GM15510 (cell line): ENCODE data around the gene SLPI.

Experiments
- POLR2A ChIP-seq: IDR thresholded peaks from 3 replicates; pipeline ENCODE4 v1.6.1; 2011; ENCODE audit warnings: borderline replicate concordance; ENCODE audit not compliant: insufficient read length; ENCODE audit errors: extremely low read depth

SLPI gene

DNA sequence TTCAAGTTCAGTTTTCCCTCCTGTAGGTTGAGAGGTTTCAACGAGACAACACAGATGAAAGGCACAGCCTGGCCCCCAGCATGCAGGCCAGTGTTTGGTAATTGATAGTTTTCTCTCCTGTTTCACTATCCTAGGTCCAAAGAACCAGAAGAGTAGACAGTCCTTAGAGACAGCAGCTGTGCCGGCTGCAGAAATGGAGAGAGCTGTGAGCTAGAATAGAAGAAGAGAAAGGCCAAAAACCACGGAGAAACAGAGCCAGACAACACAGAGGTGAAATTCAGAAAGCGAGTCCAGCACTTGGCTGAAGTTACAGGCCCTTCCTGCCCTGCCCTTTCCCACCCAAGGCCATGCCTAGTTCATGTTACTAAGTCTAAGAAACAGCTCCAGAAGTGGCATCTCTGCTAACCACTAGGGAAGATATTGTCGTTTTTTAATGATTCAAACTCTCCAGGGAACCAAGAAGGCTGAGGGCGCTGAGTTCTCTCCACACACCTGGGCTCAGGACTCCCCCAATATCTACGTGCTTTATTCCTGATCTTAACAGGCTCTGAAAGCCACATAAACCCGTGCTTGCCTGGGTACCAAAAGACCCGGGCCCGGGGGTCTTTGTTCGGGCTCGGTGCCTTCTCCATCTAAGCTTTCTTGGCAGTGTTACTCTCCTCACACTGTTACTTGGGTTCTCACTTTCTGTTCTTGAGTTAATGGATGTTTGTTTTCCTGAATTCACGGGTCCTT is 35.7 kb upstream of the SLPI start:
- no peak for TF ChIP-seq POLR2A

DNA sequence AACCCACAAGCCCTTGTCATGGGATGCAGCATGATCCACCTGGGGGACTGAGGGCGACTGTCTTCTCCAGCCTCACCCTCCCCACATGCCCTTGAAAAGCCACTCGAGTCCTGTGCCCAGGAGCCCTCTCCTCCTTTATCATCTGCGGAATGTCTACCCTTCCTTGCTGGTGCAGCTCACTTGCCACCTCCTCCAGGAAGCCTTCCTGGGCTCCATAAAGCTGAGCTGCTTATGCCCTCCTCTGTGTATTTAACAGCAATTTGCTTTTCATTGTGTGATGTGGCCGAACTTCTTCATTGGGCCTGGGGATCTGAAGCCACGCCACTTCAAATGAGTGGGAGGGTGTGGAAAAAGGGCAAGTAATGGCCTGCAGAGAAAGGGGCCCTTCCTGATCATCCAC is 34.5 kb upstream of the SLPI start:
- no peak for TF ChIP-seq POLR2A

DNA sequence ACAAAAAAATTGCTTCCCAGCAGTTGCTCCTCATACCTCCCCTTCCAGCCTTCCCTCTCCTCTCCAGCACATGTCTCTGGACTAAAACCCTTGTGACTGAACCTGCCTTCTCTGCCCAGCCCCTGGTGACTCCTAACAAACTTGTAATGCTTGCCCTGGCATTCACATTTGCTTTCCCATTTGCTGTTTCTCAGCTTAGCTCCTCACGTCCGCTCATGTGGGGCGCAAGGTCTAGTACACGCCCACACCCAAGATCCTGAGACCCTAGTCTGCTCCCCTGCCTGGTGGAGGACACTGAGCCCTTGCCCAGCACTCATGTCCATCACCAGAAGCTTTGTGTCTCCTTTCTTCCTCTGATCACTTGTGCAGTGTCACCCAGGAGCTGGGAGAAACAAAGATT is 34.0 kb upstream of the SLPI start:
- TF ChIP-seq POLR2A = no peak

DNA sequence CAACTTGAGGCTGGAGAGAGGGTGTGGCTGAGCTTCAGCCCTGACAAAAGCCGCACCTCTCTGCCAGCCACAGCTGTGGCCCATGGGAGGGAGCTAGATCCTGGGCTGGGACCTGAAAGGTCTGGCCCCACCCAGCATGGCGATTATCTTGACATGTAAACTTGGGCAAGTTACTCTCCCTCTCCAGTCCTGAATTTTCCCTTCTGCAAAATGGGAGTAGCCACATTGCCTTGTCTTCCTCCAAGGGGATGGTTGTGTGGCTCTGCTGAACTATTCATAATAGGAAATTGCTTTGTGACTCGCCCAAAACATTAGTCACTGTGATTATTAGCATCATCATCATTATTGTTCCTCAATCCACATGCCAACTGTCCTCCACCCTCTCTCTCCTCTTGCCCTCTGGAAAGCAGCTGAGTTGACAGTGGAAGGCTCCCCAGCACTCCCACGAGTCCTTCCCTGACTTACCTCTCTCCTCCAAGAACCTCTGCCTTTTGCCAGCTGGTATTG is 29.2 kb upstream of the SLPI start:
- TF ChIP-seq POLR2A = no peak

DNA sequence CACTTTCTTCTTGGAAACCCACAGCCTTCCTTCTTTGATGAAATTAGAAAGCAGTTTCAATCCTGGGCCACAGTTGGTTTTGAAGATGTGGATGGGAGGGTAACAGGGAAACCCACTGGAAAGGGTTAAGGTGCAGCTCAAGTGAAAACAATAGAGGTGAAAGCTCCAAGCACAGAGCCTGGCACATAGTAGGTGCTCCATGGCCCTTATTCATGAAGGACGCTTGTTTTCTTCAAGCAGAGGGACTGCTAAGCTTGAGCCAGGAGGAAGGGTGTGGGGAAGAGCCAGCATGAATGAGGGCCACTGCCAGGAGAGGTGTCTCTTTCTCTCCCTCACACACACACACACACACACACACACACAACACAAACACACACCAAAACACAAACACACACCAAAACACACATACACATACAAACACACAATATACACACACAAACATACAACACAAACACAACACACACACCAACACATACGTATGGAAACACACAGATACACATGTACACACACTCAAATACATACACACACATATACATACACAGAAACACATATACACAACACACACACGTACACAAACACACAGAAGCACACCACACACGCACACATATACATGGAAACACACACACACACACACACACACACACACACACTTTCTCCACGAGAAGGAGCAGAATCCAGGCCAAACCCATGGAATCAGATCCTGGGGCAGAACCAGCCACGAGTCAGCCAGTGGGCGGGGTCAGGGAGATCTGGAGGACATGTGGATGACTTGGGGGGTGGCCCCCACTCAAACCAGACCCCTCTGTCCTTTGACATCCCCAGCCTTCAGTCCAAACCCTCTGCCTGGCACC is 28.6 kb upstream of the SLPI start:
- TF ChIP-seq POLR2A = no peak

DNA sequence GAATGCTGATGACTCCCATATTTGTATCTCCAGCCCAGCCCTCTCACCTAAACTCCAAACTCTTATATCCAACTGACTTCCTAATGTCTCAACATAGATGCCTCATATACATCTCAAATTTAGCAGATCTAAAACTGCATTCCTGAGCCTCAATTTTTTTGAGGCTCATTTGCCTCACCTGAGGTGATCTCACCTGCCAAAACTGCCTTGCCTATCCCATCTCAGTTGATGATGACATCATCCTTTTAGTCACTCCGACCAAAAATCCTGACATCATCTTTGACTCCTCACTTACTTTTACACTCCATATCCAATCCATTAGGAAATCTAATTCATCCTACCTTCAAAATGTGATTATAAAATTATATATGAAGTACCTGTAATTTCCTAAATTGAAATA is 25.6 kb upstream of the SLPI start:
- TF ChIP-seq POLR2A = no peak

DNA sequence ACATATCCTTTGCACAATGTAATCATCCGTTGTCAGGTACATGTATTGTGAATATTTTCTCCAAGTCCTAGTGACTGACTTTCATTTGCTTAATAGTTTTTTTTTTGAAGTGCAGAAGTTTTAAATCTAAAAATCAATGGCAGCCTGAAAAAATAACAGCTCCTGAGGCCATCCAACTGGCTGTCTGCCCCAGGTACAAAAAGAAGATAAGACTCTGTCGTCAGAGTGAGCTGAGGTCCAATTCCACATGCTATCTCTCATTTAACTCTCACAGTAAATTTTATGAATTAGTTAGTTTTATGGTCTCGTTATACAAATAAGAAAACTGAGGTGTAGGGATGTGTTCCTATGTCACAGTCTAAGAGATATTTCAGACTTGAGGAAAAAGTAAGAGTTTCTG is 21.0 kb upstream of the SLPI start:
- TF ChIP-seq POLR2A = no peak

DNA sequence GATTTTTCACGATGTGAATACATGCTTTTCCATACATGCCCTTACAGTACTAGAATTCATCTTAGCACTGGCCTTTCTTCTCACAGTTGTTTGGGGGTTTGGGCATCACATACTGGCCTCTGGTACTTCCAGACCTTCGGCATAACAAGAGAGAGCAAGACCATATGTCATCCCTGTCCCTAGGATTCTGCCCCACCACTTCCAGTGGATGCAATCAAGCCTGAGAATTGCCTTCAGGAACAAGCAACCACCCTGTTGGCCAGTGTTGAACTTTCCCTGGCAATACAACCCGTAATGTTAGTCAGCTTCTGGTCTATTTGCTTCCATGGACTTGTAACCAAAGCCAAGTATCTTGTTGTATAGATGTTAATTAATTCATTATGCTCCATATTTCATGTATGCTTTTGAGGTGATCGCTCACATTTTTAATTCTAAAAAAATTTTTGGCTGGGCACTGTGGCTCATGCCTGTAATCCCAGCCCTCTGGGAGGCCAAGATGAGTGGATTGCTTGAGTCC is 15.4 kb upstream of the SLPI start:
- no peak for TF ChIP-seq POLR2A

DNA sequence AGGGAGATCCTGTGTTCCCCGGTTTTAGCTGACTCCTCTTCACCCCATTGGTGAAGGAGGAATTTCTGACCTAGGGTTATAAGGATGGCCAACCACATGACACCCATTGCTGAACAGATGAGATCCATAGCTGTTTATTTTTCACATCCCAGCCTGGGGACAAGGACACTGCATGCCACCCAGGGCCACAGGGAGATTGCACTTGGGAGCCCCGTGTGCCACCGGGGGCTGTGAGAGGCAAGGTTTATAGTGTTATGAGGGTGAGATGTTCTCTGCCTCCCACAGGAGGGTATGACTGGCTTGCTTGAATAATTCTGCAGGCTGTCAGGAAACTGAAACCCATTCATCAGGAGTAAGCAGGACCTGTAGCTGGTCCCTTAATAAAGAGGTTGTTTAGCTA is 14.7 kb upstream of the SLPI start:
- no peak for TF ChIP-seq POLR2A

DNA sequence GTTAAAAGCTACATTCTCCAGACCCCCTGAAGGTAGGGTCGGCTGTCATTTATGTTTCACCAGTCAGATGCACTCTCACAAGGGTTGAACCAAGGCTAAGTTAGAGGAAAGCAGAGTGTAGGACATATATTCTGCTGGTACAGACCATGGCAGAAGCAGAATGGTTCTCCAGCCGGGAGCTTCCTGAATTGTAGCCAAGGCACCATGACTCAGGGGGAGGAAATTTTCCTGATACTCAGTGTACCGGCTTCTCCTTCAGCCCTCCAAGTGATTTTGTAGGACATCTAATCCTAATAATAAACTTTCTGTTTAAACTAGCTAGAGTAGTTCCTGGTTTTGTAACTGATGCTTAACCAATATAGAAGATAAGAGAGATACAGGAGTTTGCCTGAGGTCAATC is 14.2 kb upstream of the SLPI start:
- no peak for TF ChIP-seq POLR2A

DNA sequence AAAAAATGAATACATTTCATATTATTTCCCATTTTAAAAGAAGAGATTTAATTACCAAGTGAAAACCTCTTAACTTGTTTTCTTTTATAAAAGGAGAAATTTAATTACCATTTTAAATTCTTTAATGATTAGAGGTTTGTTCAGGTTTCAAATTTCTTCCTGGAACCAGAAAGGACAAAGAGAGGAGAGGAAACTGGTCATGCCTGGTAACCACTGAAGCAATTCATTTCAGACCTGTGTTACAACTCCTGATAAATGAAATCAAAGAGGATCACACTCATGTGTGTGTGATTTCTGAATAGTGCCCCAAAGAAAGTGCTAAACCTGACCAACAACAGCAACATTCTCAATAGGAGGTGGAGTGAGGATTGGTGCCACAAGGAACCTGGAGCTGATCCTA is 12.6 kb upstream of the SLPI start:
- no peak for TF ChIP-seq POLR2A

DNA sequence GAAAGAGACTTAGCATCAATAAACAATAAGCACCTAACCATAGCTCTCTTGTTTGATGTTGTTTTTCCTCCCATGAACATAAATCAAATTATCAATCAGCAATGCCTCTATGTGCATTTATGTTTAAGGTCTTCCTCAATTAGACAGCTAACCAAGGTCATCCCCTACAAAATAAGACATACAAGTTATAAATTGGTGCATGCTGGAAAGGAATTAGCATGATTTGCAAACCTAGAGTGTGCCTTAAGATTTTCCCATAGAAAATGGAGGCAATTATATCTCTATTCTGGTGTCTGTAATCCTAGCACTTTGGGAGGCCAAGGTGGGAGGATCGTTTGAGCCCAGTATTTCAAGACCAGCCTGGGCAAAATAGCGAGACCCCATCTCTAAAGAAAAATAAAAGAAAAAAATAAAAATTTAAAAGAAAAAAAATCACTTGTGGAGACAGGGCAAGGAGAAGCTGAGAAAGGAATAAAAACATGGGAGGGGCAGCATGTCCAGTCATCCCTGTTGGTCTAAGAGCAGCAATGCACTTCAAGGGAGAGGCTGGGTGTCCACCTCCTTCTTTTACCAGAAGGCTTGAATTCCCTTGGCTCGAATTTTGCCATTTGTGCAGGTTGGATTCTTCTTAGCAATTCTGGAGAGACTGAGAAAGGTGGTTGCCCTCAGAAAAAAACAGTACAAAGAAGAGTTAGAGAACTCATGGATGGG is 9.3 kb upstream of the SLPI start:
- TF ChIP-seq POLR2A = no peak

DNA sequence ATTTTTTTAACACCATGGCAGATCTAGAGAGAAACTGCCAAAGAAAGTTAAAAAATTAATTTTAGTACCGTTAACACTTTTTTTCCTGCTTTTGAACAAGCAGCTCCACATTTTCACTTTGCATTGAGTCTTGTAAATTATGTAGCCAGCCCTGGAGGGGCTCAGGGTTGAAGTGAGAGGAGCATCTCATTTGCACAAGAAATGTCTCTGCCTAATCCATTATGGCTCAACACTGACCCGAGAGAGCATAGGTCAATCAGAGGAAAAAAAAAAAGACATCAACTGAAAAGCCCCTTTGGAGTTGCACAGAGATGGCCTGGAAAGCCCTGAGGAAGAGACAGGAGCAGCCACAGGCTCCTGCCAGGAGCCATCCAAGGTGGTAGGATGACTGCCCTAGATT is 4.3 kb upstream of the SLPI start:
- no peak for TF ChIP-seq POLR2A

DNA sequence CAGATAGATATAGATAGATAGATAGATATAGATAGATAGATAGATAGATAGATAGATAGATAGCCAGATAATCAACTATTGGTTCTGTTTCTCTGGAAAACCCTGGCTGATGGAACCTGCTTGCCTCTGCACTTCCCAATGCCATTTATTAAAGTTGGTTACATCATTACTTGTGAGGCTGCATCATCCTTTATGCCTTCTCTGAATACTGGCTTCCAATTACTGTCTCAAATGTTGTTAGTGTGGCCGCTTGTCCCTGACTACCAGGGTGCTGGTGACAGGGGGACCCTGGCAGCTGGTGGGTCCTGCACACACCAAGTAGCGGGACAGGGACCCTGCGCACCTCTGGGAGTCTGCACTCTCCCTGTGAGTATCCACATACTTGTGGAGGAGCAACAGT is 3.9 kb upstream of the SLPI start:
- TF ChIP-seq POLR2A = no peak

DNA sequence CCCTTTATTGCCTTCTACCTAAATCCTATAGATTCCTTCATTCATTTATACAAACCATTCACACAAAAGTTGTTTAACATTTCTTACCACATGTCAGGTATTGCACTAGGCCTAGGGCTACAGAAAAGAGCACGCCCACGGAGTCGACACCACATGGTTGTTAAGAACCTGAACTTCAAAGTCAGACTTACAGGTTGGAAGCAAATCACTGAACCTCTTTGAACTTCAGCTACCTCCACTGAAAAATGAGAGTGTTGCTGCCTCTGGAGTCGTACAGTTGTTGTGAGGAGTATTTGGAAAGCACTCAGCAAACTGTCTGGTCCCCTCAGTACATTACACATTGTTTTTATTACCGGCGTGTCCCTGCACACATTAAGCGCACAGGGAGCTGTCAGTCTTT is 3.3 kb upstream of the SLPI start:
- TF ChIP-seq POLR2A = no peak
